Epithelial cell of proximal tubule (primary cell): Measurements from ENCODE around the gene PARP15. TPM values are rescaled to one million over a fixed set of nuclear protein-coding genes. Genes with fewer than 3 reads are reported as not detected.
"Not testable (repeated sequence)": the region's sequence is repeated elsewhere in the genome, so short reads cannot be mapped to it uniquely, and the experiment has no call there.

ENCODE experiments used
- DNase-seq: peaks from one replicate; pipeline ENCODE4 v3.0.0-alpha.2; 2011; ENCODE audit warnings: low read depth
- H3K4me3 ChIP-seq: 2 replicates; pipeline ENCODE4 v1.5.1; 2011; ENCODE audit warnings: low read depth, mild to moderate bottlenecking, low read length
- CTCF ChIP-seq: conservative IDR thresholded peaks from 2 replicates; pipeline ENCODE4 v1.5.1; 2012; ENCODE audit warnings: low read depth, mild to moderate bottlenecking, low read length
- total RNA-seq: library from RNA; depleted of rRNA; stranded (reverse); fragments of >200 nt; gene quantifications from 2 replicates; pipeline ENCODE4 v1.2.3, GENCODE V29; 2015

The PARP15 gene
- total RNA-seq, 1 donor from 2014 or later = not detected

DNA sequence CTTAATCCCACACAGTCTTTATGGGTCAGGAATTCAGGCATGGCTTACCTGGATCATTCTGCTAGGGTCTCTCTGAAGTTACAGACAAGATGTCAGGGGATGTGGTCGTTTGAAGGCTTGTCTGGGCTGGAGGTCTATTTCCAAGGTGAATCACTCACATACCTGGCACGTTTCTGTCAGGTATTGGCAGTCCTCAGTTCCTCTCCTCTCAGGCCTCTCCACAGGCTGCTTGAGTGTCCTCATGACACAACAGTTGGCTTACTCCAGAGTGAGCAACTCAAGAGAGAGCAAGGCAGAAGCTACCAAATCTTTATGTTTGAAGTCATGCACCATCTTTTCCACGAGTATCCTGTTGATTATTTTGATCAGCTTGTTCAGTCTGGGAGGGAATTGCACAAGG lies 59.2 kb downstream of the PARP15 start:
- DNase-seq = no peak
- TF ChIP-seq CTCF = no peak
- no peak overlapping the region for H3K4me3 ChIP-seq

GRCh38 chr3:122640437-122640999 lies 63.1 kb downstream of the PARP15 start:
- no peak for DNase-seq
- H3K4me3 ChIP-seq = no peak overlapping the region
- TF ChIP-seq CTCF = no peak

DNA sequence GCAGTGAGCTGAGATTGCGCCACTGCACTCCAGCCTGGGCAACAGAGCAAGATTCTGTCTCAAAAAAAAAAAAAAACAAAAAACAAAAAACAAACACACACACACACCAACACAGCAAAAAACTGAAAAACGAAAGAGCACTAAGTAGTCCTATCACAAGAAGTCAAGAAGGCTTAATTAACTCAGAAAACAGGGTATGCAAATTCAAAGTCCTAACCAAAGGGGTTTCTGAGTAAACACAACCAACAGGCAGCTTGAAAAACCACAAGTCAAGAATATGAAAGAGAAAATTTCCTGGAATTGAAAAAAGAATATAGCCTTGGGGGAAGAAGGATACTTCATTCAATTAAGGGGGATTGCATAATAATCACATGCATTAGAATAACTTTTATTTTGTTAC lies 65.5 kb downstream of the PARP15 start:
- DNase-seq = no peak
- no peak overlapping the region for H3K4me3 ChIP-seq
- TF ChIP-seq CTCF = no peak

DNA sequence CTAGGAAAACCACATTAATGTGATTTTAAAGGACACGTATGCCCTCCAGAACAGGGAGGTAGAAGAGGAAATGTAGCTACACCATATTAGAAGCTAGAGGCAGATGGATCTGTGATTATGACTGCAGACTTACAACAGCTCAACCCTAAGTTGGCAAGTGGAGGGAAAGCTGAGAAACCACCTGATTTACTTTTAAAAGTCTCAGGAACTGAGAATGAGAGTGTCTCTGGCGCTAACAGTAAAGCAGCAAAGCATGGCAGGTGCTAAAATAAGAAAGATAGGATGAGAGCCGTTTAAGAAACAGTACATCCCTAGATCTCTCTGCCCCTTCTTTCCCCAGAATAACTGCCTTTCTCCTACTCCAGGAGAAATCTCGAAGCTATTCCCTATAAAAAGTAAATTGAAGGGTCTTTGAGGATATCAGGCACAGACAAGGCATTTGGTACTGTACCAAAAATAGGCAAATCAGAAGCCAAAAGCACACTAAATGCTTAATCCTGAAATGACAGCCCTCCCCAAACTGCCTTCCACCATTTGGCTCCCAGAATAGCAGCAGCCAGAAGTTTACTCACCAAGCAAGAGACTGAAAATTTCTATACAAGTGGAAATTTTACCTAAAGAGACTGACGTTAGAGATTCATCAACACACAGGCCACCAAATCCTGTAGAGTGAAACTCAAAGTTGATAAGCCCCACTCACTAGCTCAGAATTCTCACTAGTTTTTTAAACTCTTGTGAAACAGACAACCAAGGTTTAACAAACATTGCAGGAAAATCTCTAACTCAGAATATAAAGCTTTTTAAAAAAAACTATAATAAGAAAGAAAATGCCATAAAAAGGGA lies 68.9 kb downstream of the PARP15 start:
- H3K4me3 ChIP-seq = no peak overlapping the region
- no peak for DNase-seq
- no peak for TF ChIP-seq CTCF

DNA sequence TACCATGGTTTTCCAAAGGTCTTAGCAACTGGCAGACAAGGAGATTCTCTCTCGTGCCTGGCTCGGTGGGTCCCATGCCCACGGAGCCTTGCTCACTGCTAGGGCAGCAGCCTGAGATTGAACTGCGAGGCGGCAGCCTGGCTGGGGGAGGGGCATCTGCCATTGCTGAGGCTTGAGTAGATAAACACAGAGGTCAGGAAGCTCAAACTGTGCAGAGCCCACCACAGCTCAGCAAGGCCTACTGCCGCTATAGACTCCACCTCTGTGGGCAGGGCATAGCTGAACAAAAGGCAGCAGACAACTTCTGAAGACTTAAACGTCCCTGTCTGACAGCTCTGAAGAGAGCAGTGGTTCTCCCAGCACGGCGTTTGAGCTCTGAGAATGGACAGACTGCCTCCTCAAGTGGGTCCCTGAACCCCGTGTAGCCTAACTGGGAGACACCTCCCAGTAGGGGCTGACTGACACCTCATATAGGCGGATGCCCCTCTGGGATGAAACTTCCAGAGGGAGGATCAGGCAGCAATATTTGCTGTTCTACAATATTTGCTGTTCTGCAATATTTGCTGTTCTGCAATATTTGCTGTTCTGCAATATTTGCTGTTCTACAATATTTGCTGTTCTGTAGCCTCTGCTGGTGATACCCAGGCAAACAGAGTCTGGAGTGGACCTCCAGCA lies 73.9 kb downstream of the PARP15 start:
- H3K4me3 ChIP-seq, DNase-seq: not testable (repeated sequence)

DNA sequence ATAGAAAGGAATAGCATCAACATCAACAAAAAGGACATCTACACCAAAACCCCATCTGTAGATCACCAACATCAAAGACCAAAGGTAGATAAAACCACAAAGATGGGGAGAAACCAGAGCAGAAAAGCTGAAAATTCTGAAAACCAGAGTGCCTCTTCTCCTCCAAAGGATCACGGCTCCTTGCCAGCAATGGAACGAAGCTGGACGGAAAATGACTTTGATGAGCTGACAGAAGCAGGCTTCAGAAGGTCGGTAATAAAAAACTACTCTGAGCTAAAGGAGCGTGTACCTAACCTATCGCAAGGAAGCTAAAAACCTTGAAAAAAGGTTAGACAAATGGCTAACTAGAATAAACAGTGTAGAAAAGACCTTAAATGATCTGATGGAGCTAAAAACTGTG lies 74.5 kb downstream of the PARP15 start:
- DNase-seq, H3K4me3 ChIP-seq: not testable (repeated sequence)

GRCh38 chr3:122658336-122658735 lies 80.9 kb downstream of the PARP15 start:
- not testable (repeated sequence) for H3K4me3 ChIP-seq, DNase-seq

- no peak for DNase-seq
- H3K4me3 ChIP-seq = no peak overlapping the region
- TF ChIP-seq CTCF = no peak
Observed at GRCh38 chr3:122660297-122660974, 83.0 kb downstream of the PARP15 start.
